Hepatocyte (in vitro differentiated cells): ENCODE measurements around the gene RNF227.

Experiments used
- CTCF ChIP-seq: fragments of 200-600 bp; sonication (generic); IDR thresholded peaks from 2 replicates; pipeline ENCODE4 v1.5.1; 2016; ENCODE audit warnings: antibody characterized with exemption, mild to moderate bottlenecking; ENCODE audit not compliant: poor library complexity
- EZH2 ChIP-seq: fragments of 200-600 bp; sonication (generic); IDR thresholded peaks from 2 replicates; pipeline ENCODE4 v1.6.1; 2016; ENCODE audit warnings: antibody characterized with exemption, mild to moderate bottlenecking, borderline replicate concordance

GRCh38 chr17:7893187-7893880 lies 22.8 kb downstream of the RNF227 start:
- TF ChIP-seq EZH2 (no peak), CTCF (no peak)
